OCI-LY7 (cell line): ENCODE data around the gene PASD1.
"Not testable (repeated sequence)": the region's sequence is repeated elsewhere in the genome, so short reads cannot be mapped to it uniquely, and the experiment has no call there.

ENCODE experiments used
- EZH2phosphoT487 ChIP-seq: fragments of 200-600 bp; sonication (generic); IDR thresholded peaks from 2 replicates; pipeline ENCODE4 v1.6.1; 2018; ENCODE audit warnings: low read depth, borderline replicate concordance, mild to moderate bottlenecking, mixed run types, antibody characterized with exemption, low read length, moderate library complexity, mixed read lengths
- TF ChIP-seq, protein P1 (sequence below): fragments of 200-600 bp; sonication (generic); conservative IDR thresholded peaks from 2 replicates; pipeline ENCODE4 v1.5.1; 2014; ENCODE audit warnings: mild to moderate bottlenecking, antibody characterized with exemption, low read length, moderate library complexity, mixed read lengths

DNA sequence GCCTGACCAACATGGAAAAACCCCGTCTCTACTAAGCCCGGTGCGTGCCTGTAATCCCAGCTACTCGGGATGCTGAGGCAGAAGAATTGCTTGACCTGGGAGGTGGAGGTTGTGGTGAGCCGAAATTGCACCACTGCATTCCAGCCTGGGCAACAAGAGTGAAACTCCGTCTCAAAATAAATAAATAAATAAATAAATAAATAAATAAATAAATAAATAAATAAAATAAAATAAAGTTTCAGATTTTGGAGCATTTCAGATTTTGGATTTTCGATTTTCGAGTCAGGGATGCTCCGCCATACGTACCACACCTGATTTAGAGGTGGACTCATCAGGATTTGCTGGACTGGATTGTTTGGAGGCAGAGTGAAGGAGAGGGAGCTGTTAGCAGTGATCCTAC lies 3.4 kb downstream of the PASD1 start:
- TF ChIP-seq, protein P1, sequence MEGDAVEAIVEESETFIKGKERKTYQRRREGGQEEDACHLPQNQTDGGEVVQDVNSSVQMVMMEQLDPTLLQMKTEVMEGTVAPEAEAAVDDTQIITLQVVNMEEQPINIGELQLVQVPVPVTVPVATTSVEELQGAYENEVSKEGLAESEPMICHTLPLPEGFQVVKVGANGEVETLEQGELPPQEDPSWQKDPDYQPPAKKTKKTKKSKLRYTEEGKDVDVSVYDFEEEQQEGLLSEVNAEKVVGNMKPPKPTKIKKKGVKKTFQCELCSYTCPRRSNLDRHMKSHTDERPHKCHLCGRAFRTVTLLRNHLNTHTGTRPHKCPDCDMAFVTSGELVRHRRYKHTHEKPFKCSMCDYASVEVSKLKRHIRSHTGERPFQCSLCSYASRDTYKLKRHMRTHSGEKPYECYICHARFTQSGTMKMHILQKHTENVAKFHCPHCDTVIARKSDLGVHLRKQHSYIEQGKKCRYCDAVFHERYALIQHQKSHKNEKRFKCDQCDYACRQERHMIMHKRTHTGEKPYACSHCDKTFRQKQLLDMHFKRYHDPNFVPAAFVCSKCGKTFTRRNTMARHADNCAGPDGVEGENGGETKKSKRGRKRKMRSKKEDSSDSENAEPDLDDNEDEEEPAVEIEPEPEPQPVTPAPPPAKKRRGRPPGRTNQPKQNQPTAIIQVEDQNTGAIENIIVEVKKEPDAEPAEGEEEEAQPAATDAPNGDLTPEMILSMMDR = not testable (repeated sequence)
- not testable (repeated sequence) for TF ChIP-seq EZH2phosphoT487
